ENCODE measurements around the gene DPP3. TPM values are rescaled to one million over a fixed set of nuclear protein-coding genes. Genes with fewer than 3 reads are reported as not detected.

DPP3 gene
- total RNA-seq, 1 experiment from 2014 or later, result 180 TPM

DNA sequence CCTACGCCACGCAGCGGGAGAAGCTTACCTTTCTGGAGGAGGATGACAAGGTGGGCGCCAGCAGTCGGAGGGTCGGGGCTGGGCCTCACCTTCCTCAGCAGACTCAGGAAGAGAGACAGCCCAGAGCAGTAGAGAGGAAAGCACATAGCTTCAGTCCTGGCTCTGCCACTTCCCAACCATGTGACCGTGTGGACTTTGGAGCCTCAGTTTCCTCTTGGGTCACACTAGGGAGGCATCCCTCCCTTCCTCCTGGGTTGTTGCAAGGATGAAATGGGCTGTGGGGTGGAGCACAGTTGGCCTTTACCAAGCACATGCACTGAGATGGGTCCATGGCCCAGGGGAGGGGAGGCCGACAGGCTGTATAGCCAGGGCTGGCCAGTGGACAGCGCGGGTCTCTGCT, 12.9 kb downstream of the DPP3 start:
- Histone ChIP-seq H3K27me3 (ENCODE audit: control insufficient read depth, insufficient read depth, low read length) (no peaks in the 10 kb centered on the region), H3K4me3 (ENCODE audit: low read depth in 2 of 2, low read length in 2 of 2) (no peak overlapping the region), H3K9me3 (ENCODE audit: control insufficient read depth, insufficient read depth, low read depth, low read length) (no peaks in the 10 kb centered on the region), H3K4me1 (ENCODE audit: control insufficient read depth, insufficient read depth, low read length) (no peaks in the 10 kb centered on the region), H3K36me3 (ENCODE audit: control insufficient read depth, insufficient read depth, low read length) (peaks cover 5% of the 10 kb centered on the region), H3K27ac (ENCODE audit: low read length) (no peak overlapping the region)
- no peak for ATAC-seq
- in situ Hi-C loops (cut with HindIII; ENCODE audit: low pct_unique_long_range_greater_than_20kb, low sequenced_read_pairs) (no loop called here), intact Hi-C loops (cut with micrococcal nuclease; ENCODE audit: unreplicated experiment) (no loop called here)
- ChIA-PET POLR2A (interaction anchor here (0.5 kb wide), 1 partner anchor 115 kb away, joined by 4 read pairs; no protein-coding TSS in a partner anchor), CTCF (no interaction called here)
- no peak for DNase-seq (ENCODE audit: low read depth, low spot score)
- TF ChIP-seq POLR2AphosphoS5 (IDR thresholded peaks at IDR 0.05; ENCODE audit: low read depth, low read length) (no peak), TCF7L2 (IDR thresholded peaks at IDR 0.05; ENCODE audit: low read depth, low read length) (no peak), SIN3A (IDR thresholded peaks at IDR 0.05; ENCODE audit: borderline replicate concordance, insufficient read depth, low read depth, low read length) (no peak)
- TF ChIP-seq, protein P1, sequence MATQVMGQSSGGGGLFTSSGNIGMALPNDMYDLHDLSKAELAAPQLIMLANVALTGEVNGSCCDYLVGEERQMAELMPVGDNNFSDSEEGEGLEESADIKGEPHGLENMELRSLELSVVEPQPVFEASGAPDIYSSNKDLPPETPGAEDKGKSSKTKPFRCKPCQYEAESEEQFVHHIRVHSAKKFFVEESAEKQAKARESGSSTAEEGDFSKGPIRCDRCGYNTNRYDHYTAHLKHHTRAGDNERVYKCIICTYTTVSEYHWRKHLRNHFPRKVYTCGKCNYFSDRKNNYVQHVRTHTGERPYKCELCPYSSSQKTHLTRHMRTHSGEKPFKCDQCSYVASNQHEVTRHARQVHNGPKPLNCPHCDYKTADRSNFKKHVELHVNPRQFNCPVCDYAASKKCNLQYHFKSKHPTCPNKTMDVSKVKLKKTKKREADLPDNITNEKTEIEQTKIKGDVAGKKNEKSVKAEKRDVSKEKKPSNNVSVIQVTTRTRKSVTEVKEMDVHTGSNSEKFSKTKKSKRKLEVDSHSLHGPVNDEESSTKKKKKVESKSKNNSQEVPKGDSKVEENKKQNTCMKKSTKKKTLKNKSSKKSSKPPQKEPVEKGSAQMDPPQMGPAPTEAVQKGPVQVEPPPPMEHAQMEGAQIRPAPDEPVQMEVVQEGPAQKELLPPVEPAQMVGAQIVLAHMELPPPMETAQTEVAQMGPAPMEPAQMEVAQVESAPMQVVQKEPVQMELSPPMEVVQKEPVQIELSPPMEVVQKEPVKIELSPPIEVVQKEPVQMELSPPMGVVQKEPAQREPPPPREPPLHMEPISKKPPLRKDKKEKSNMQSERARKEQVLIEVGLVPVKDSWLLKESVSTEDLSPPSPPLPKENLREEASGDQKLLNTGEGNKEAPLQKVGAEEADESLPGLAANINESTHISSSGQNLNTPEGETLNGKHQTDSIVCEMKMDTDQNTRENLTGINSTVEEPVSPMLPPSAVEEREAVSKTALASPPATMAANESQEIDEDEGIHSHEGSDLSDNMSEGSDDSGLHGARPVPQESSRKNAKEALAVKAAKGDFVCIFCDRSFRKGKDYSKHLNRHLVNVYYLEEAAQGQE (IDR thresholded peaks at IDR 0.05; ENCODE audit: insufficient read depth in 1 of 2, low read depth in 2 of 2, low read length in 1 of 2), result no peak
- TF ChIP-seq, protein P2, sequence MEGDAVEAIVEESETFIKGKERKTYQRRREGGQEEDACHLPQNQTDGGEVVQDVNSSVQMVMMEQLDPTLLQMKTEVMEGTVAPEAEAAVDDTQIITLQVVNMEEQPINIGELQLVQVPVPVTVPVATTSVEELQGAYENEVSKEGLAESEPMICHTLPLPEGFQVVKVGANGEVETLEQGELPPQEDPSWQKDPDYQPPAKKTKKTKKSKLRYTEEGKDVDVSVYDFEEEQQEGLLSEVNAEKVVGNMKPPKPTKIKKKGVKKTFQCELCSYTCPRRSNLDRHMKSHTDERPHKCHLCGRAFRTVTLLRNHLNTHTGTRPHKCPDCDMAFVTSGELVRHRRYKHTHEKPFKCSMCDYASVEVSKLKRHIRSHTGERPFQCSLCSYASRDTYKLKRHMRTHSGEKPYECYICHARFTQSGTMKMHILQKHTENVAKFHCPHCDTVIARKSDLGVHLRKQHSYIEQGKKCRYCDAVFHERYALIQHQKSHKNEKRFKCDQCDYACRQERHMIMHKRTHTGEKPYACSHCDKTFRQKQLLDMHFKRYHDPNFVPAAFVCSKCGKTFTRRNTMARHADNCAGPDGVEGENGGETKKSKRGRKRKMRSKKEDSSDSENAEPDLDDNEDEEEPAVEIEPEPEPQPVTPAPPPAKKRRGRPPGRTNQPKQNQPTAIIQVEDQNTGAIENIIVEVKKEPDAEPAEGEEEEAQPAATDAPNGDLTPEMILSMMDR (IDR thresholded peaks at IDR 0.05), result no peak
- no TSS peak for BruUV-seq (replicated peaks)

DNA sequence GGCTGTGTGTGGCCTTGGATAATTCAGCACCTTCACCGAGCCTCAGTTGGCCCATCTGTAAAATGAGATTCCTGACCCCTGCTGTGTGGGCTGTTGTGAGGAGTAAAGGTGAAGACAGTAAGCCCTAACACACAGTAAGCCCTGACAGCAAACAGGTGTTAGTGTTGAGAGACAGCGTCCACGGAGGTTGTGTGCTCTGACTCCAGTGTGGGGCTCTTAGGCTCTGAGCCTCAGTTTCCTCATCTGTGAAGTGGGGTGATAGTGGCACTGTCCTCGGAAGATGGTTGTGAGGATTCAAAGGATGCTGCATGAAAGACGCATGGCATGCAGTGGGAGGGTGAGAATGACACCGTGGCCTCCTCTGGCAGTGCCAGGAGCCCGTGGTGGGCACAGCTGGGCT, 14.2 kb downstream of the DPP3 start:
- Histone ChIP-seq H3K4me3 (ENCODE audit: low read depth in 2 of 2, low read length in 2 of 2) (no peak overlapping the region), H3K36me3 (ENCODE audit: control insufficient read depth, insufficient read depth, low read length) (peaks cover 5% of the 10 kb centered on the region), H3K27me3 (ENCODE audit: control insufficient read depth, insufficient read depth, low read length) (no peaks in the 10 kb centered on the region), H3K9me3 (ENCODE audit: control insufficient read depth, insufficient read depth, low read depth, low read length) (no peaks in the 10 kb centered on the region), H3K27ac (ENCODE audit: low read length) (no peak overlapping the region), H3K4me1 (ENCODE audit: control insufficient read depth, insufficient read depth, low read length) (no peaks in the 10 kb centered on the region)
- DNase-seq (ENCODE audit: low read depth, low spot score), result no peak
- CTCF ChIA-PET, result no interaction called here
- intact Hi-C loops (cut with micrococcal nuclease; ENCODE audit: unreplicated experiment) (no loop called here), in situ Hi-C loops (cut with HindIII; ENCODE audit: low pct_unique_long_range_greater_than_20kb, low sequenced_read_pairs) (no loop called here)
- POLR2A ChIA-PET, result no interaction called here
- TF ChIP-seq POLR2AphosphoS5 (IDR thresholded peaks at IDR 0.05; ENCODE audit: low read depth, low read length) (no peak), TCF7L2 (IDR thresholded peaks at IDR 0.05; ENCODE audit: low read depth, low read length) (no peak), SIN3A (IDR thresholded peaks at IDR 0.05; ENCODE audit: borderline replicate concordance, insufficient read depth, low read depth, low read length) (no peak)
- TF ChIP-seq, protein P2 (IDR thresholded peaks at IDR 0.05), result no peak
- TF ChIP-seq, protein P1 (IDR thresholded peaks at IDR 0.05; ENCODE audit: insufficient read depth in 1 of 2, low read depth in 2 of 2, low read length in 1 of 2), result no peak
- no peak for ATAC-seq
- BruUV-seq (replicated peaks), result no TSS peak

Data from Panc1 (cell line).